Measurements from ENCODE around the gene ACOX3. TPM values are rescaled to one million over a fixed set of nuclear protein-coding genes. Genes with fewer than 3 reads are reported as not detected.

Gene ACOX3
- total and polyA plus RNA-seq, 10 of the 15 experiments (the other 5 are each of a cell fraction or from before 2014, with no cell fraction given) = 2.0 to 24.5 (median 14.0) TPM

DNA sequence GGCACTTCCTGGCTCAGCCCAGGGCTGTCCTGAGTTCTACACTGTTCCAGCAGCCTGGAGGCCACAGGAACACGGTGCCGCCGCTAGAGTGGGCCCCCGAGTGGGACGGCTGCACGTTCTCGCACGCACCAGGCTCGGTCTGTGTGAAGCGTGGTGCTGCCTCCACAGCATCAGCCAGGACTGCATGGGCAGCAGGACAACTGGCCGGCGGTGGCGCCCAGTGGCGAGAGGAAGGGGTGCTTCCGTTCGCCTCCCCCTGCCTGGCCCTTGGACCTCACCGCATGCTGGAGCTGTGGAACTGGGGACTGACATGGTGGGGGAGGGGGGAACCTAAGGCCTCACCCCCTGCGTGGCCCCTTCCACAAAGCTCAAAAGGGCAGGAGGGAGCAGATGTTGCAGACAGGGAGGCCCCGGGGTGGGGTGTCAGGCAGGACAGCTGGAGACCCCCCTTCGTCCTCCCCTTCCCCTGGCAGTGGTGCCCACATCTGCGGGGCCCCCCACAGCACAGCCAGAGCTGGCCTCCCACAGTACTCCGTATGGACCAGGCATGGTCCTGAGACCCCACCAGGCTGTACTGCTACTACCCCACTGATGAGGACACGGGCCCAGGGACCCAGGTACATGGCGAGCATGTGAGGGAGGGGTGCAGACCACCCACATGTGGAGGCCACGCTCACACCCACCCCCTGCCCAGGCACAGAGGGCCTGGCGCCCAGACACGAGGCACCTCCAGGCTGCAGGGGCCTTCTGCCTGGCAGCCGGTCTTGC is 58.5 kb downstream of the ACOX3 start:
- DNase-seq (ENCODE audit: low read depth, low spot score) = no peak

More for the DNA sequence above, 58.5 kb downstream of the ACOX3 start:
- Histone ChIP-seq H3K4me1 (ENCODE audit: control insufficient read depth, insufficient read depth, low read length) (peaks cover 5% of the 10 kb centered on the region; the same call in 1 of the 2 replicates), H3K9me3 (replicated peaks; ENCODE audit: control insufficient read depth, insufficient read depth, low read length) (no peaks in the 10 kb centered on the region), H3K27ac (ENCODE audit: control insufficient read depth, insufficient read depth) (no peak overlapping the region), H2AFZ (ENCODE audit: control insufficient read depth, low read depth, low read length) (no peak overlapping the region), H4K20me1 (ENCODE audit: control insufficient read depth, insufficient read depth) (no peaks in the 10 kb centered on the region), H3K4me2 (ENCODE audit: control insufficient read depth, insufficient read depth) (no peak overlapping the region), H3K9ac (ENCODE audit: control insufficient read depth, insufficient read depth, low read length) (no peak overlapping the region), H3K27me3 (replicated peaks in 1 of 2; ENCODE audit: control insufficient read depth in 2 of 2, insufficient read depth in 2 of 2, low read length in 1 of 2) (no peaks in the 10 kb centered on the region), H3K4me3 (no peak overlapping the region), H3K36me3 (ENCODE audit: control insufficient read depth in 2 of 2, insufficient read depth in 2 of 2, low read length in 1 of 2) (no peaks in the 10 kb centered on the region; a peak in 1 of 4 replicates), H3K79me2 (ENCODE audit: control insufficient read depth, insufficient read depth, low read length) (no peaks in the 10 kb centered on the region)
- BruUV-seq (replicated peaks) = no TSS peak
- POLR2A ChIA-PET = no interaction called here
- in situ Hi-C loops (cut with MboI) (no loop called here), intact Hi-C loops (cut with micrococcal nuclease; ENCODE audit: unreplicated experiment) (no loop called here)
- CTCF ChIA-PET = no interaction called here
- RAD21 ChIA-PET (ENCODE audit: unreplicated experiment) = no interaction called here
- SMC1A ChIA-PET (ENCODE audit: uncharacterized antibody, unreplicated experiment) = no interaction called here
- no peak for FAIRE-seq
- no peak for ATAC-seq
- WGBS (ENCODE audit: insufficient coverage, insufficient replicate concordance, low lambda C conversion rate, missing lambda C conversion rate) = 94% methylated on average over 28 of the region's 28 CpGs
- TF ChIP-seq, protein P1, sequence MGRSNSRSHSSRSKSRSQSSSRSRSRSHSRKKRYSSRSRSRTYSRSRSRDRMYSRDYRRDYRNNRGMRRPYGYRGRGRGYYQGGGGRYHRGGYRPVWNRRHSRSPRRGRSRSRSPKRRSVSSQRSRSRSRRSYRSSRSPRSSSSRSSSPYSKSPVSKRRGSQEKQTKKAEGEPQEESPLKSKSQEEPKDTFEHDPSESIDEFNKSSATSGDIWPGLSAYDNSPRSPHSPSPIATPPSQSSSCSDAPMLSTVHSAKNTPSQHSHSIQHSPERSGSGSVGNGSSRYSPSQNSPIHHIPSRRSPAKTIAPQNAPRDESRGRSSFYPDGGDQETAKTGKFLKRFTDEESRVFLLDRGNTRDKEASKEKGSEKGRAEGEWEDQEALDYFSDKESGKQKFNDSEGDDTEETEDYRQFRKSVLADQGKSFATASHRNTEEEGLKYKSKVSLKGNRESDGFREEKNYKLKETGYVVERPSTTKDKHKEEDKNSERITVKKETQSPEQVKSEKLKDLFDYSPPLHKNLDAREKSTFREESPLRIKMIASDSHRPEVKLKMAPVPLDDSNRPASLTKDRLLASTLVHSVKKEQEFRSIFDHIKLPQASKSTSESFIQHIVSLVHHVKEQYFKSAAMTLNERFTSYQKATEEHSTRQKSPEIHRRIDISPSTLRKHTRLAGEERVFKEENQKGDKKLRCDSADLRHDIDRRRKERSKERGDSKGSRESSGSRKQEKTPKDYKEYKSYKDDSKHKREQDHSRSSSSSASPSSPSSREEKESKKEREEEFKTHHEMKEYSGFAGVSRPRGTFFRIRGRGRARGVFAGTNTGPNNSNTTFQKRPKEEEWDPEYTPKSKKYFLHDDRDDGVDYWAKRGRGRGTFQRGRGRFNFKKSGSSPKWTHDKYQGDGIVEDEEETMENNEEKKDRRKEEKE (IDR thresholded peaks at IDR 0.05) = no peak
- TF ChIP-seq POLR2A (IDR thresholded peaks at IDR 0.05; ENCODE audit: low read depth, low read length) = peak; percentile 27; the same call in 1 of the 2 replicates
